Endothelial cell of umbilical vein (primary cell): Measurements from ENCODE around the gene TP53TG5. TPM values are rescaled to one million over a fixed set of nuclear protein-coding genes. Genes with fewer than 3 reads are reported as not detected.

Experiments
- BruUV-seq: library from RNA; stranded (reverse); fragments of 400-500 nt; replicated peaks from 2 replicates; lab custom pipeline; 2021; lab: Mats Ljungman, UMichigan
- CTCF ChIA-PET: fragments of 300-600, 350-600 bp; sonication (Branson Sonifier 250); formaldehyde crosslinking; loops from one replicate; lab custom pipeline; 2021; ENCODE audit warnings: antibody characterized with exemption, inconsistent platforms; lab: Charles Lee
- POLR2A ChIA-PET: fragments of 300-600, 350-600 bp; sonication (Branson Sonifier 250); formaldehyde crosslinking; loops from one replicate; lab custom pipeline; 2021; ENCODE audit warnings: antibody characterized with exemption, inconsistent platforms; lab: Charles Lee
- DNase-seq: peaks from one replicate; pipeline ENCODE4 v3.0.0-alpha.2; 2011; ENCODE audit warnings: low read depth, low spot score
- FAIRE-seq: peaks from 2 replicates; lab custom pipeline; 2011; peaks lifted over from hg19 to GRCh38; lab: Jason Lieb, UNC
- H2AFZ ChIP-seq: 2 replicates; pipeline ENCODE4 v1.6.0; 2012; ENCODE audit warnings: low read depth, low read length, control low read depth, inconsistent platforms
- H3K27ac ChIP-seq: 2 replicates; pipeline ENCODE4 v1.5.1; 2011; ENCODE audit warnings: low read depth, mild to moderate bottlenecking, control low read depth, low read length, moderate library complexity; ENCODE audit not compliant: insufficient read depth
- H3K27me3 ChIP-seq, 2 experiments: 2 replicates each; pipeline versions ENCODE4 v1.6.0 to v1.6.1; 2011; ENCODE audit warnings: low read length in 2 of 2, mixed read lengths in 1 of 2; ENCODE audit not compliant: control insufficient read depth in 2 of 2, insufficient read depth in 2 of 2
- H3K36me3 ChIP-seq, 2 experiments: 2 replicates in 1 of 2; 3 replicates in 1 of 2; pipeline ENCODE4 v1.5.1; 2011; ENCODE audit warnings: low read length in 2 of 2, mild to moderate bottlenecking in 1 of 2, moderate library complexity in 1 of 2; ENCODE audit not compliant: control insufficient read depth in 2 of 2, insufficient read depth in 2 of 2; ENCODE audit errors: extremely low read depth in 1 of 2
- H3K4me1 ChIP-seq: 3 replicates; pipeline ENCODE4 v1.5.1; 2011; ENCODE audit warnings: mild to moderate bottlenecking, low read length; ENCODE audit not compliant: control insufficient read depth, insufficient read depth; ENCODE audit errors: extremely low read depth
- H3K4me2 ChIP-seq: 2 replicates; pipeline ENCODE4 v1.6.1; 2011; ENCODE audit warnings: low read length, control low read depth, mixed read lengths; ENCODE audit not compliant: insufficient read depth
- H3K4me3 ChIP-seq, 3 experiments: fragments of 200-600 bp in 1 of 3; sonication (generic), shearing (Covaris generic) in 1 of 3; replicated peaks in 1 of 3; 2 replicates each; pipeline ENCODE4 v1.5.1; 2011 to 2016; ENCODE audit warnings: control low read depth in 3 of 3, low read length in 3 of 3, mild to moderate bottlenecking in 2 of 3, inconsistent platforms in 1 of 3, low read depth in 1 of 3, moderate library complexity in 1 of 3; ENCODE audit not compliant: insufficient read depth in 1 of 3
- H3K79me2 ChIP-seq: 2 replicates; pipeline ENCODE4 v1.6.0; 2012; ENCODE audit warnings: low read length, inconsistent platforms; ENCODE audit not compliant: control insufficient read depth, insufficient read depth
- H3K9ac ChIP-seq: replicated peaks from 2 replicates; pipeline ENCODE3; 2011; ENCODE audit warnings: low read length, control low read depth; ENCODE audit not compliant: insufficient read depth; ENCODE audit errors: extremely low read depth
- H3K9me1 ChIP-seq: replicated peaks from 3 replicates; pipeline ENCODE4 v1.6.0; 2011; ENCODE audit warnings: mild to moderate bottlenecking, low read length; ENCODE audit not compliant: control insufficient read depth, insufficient read depth; ENCODE audit errors: extremely low read depth
- H3K9me3 ChIP-seq: replicated peaks from 2 replicates; pipeline ENCODE4 v1.5.1; 2012; ENCODE audit warnings: low read length, inconsistent platforms; ENCODE audit not compliant: control insufficient read depth, insufficient read depth
- H4K20me1 ChIP-seq: replicated peaks from 2 replicates; pipeline ENCODE3; 2011; ENCODE audit warnings: mild to moderate bottlenecking, low read length; ENCODE audit not compliant: control insufficient read depth, insufficient read depth; ENCODE audit errors: extremely low read depth
- CTCF ChIP-seq, 2 donors: IDR thresholded peaks; 1 replicate in 1 of 2; 2 replicates in 1 of 2; pipeline ENCODE4 v1.5.1; 2011; ENCODE audit warnings: low read length in 2 of 2, mild to moderate bottlenecking in 2 of 2, moderate library complexity in 2 of 2, control low read depth in 1 of 2, inconsistent platforms in 1 of 2, low read depth in 1 of 2; ENCODE audit not compliant: insufficient read depth in 1 of 2; ENCODE audit errors: extremely low read depth in 1 of 2
- JUN ChIP-seq: IDR thresholded peaks from 2 replicates; pipeline ENCODE4 v1.6.1; 2011; ENCODE audit warnings: borderline replicate concordance, low read depth; ENCODE audit not compliant: insufficient read length, insufficient read depth
- dilution Hi-C: fragments of 300-500 bp; cut with MboI; formaldehyde crosslinking; loops from one replicate; pipeline ENCODE4 v1.15.0; 2019; ENCODE audit warnings: low sequenced_read_pairs; ENCODE audit not compliant: extremely low pct_ligation_motif_present
- intact Hi-C: fragments of 100-400 bp; cut with micrococcal nuclease; formaldehyde crosslinking; loops from one replicate; pipeline ENCODE4 v1.10.0; 2022
- microRNA-seq: library from miRNA; unstranded; fragments of <30 nt; microRNA quantifications from one replicate; pipeline ENCODE4 v1.2.0, GENCODE V29; 2021; ENCODE audit warnings: borderline number of aligned reads, borderline replicate concordance
- polyA plus RNA-seq, 4 experiments: library from polyadenylated mRNA; depleted of rRNA in 3 of 4; stranded (reverse) in 3 of 4; unstranded in 1 of 4; fragments of >200 nt; gene quantifications; 2 replicates each; pipeline versions ENCODE4 v1.2.1 to v1.2.3, GENCODE V29; 2011 to 2012; ENCODE audit warnings: missing spikeins in 1 of 4
- small RNA-seq: library from RNA; depleted of rRNA; stranded (forward); fragments of <200 nt; gene quantifications from one replicate; pipeline ENCODE3, GENCODE V24; 2012; ENCODE audit warnings: low replicate concordance, low read depth; ENCODE audit not compliant: insufficient read depth, insufficient read length
- total RNA-seq: library from RNA; stranded (reverse); gene quantifications from 2 replicates; pipeline ENCODE4 v1.2.3, GENCODE V29; 2021

The TP53TG5 gene
- total and polyA plus RNA-seq, 2 donors (not counting 3 experiments of a cell fraction or from before 2014, with no cell fraction given): not detected

GRCh38 chr20:45322952-45323383, 55.2 kb downstream of the TP53TG5 start:
- H3K9me1 ChIP-seq: no peaks in the 10 kb centered on the region
- TF ChIP-seq CTCF (IDR thresholded peaks at IDR 0.05; ENCODE audit: extremely low read depth in 1 of 2, insufficient read depth in 1 of 2, low read depth in 1 of 2, low read length in 2 of 2): peak in 1 of 2 donors; percentile 15
- no peak for TF ChIP-seq JUN
- no peak overlapping the region for H2AFZ ChIP-seq
- peaks cover 0 to 3% of the 10 kb centered on the region in 2 experiments for H3K36me3 ChIP-seq
- no peak overlapping the region for H3K9ac ChIP-seq
- DNase-seq (peak; percentile 41), FAIRE-seq (peak; percentile 8)
- no TSS peak for BruUV-seq
- no peak overlapping the region for H3K4me2 ChIP-seq
- ChIA-PET CTCF (interaction anchor here (0.8 to 15.2 kb wide), 22 partner anchors 10 to 448 kb away, joined by 3 to 389 read pairs (median 4); partner anchors contain the start of gene SYS1), POLR2A (interaction anchor here (0.5 to 0.9 kb wide), 2 partner anchors 18 to 24 kb away, joined by 5 to 6 read pairs; no protein-coding TSS in a partner anchor)
- H3K27me3 ChIP-seq: peaks cover 2% of the 10 kb centered on the region in 2 experiments
- no peaks in the 10 kb centered on the region for H3K9me3 ChIP-seq
- H3K4me1 ChIP-seq: no peaks in the 10 kb centered on the region
- H3K27ac ChIP-seq: no peak overlapping the region
- intact Hi-C loops: loop anchor here (1.0 kb wide), 2 partner anchors 113 to 127 kb away; no protein-coding TSS in a partner anchor
- no peaks in the 10 kb centered on the region for H4K20me1 ChIP-seq
- no peak overlapping the region for H3K4me3 ChIP-seq
- H3K79me2 ChIP-seq: no peaks in the 10 kb centered on the region
- dilution Hi-C loops: no loop called here

Small RNA genes within 50 kb of the gene (microRNA-seq; reads per million reads assigned to microRNA genes)
- not detected for gene MIR6812

Small RNA genes within 50 kb of the gene (small RNA-seq; reads per million reads assigned to genes)
- not detected for gene MIR6812

Other genes with a start within 250 kb of the TP53TG5 start
- gene PI3, start 203.4 kb downstream of the TP53TG5 start, total RNA-seq: not detected in 2 replicates
- gene PI3, start 203.4 kb downstream of the TP53TG5 start, polyA plus RNA-seq: not detected in 2 replicates
- gene SEMG1, start 171.3 kb downstream of the TP53TG5 start, total RNA-seq: not detected in 2 replicates
- not detected in 2 replicates for gene SEMG1, start 171.3 kb downstream of the TP53TG5 start, polyA plus RNA-seq
- not detected in 2 replicates for gene SEMG2, start 157.0 kb downstream of the TP53TG5 start, total RNA-seq
- not detected in 2 replicates for gene SEMG2, start 157.0 kb downstream of the TP53TG5 start, polyA plus RNA-seq
- not detected in 2 replicates for gene SLPI, start 123.8 kb downstream of the TP53TG5 start, total RNA-seq
- gene SLPI, start 123.8 kb downstream of the TP53TG5 start, polyA plus RNA-seq: not detected in 2 replicates
- not detected in 2 replicates for gene RBPJL, start 71.5 kb downstream of the TP53TG5 start, total RNA-seq
- not detected in 2 replicates for gene RBPJL, start 71.5 kb downstream of the TP53TG5 start, polyA plus RNA-seq
- gene MATN4, start 70.0 kb downstream of the TP53TG5 start, total RNA-seq: 0.14 TPM in 1 of 2 replicates, not detected in the other
- 0.10 and 0.11 TPM in 2 replicates for gene MATN4, start 70.0 kb downstream of the TP53TG5 start, polyA plus RNA-seq
- 28.7 and 32.0 TPM in 2 replicates for gene SDC4, start 29.9 kb downstream of the TP53TG5 start, total RNA-seq
- 23.1 and 26.3 TPM in 2 replicates for gene SDC4, start 29.9 kb downstream of the TP53TG5 start, polyA plus RNA-seq
- gene SYS1, start 15.2 kb downstream of the TP53TG5 start, total RNA-seq: 22.3 and 27.4 TPM in 2 replicates
- gene SYS1, start 15.2 kb downstream of the TP53TG5 start, polyA plus RNA-seq: 79.6 and 91.8 TPM in 2 replicates
- gene DBNDD2, start 30.0 kb upstream of the TP53TG5 start, total RNA-seq: 15.6 and 16.3 TPM in 2 replicates
- 27.9 and 28.7 TPM in 2 replicates for gene DBNDD2, start 30.0 kb upstream of the TP53TG5 start, polyA plus RNA-seq
- 92.7 and 96.8 TPM in 2 replicates for gene PIGT, start 37.8 kb upstream of the TP53TG5 start, total RNA-seq
- 143 and 162 TPM in 2 replicates for gene PIGT, start 37.8 kb upstream of the TP53TG5 start, polyA plus RNA-seq
- not detected in 2 replicates for gene WFDC2, start 91.4 kb upstream of the TP53TG5 start, total RNA-seq
- 0.22 TPM in 1 of 2 replicates, not detected in the other for gene WFDC2, start 91.4 kb upstream of the TP53TG5 start, polyA plus RNA-seq
- not detected in 2 replicates for gene SPINT3, start 137.3 kb upstream of the TP53TG5 start, total RNA-seq
- not detected in 2 replicates for gene SPINT3, start 137.3 kb upstream of the TP53TG5 start, polyA plus RNA-seq
- gene WFDC6, start 161.2 kb upstream of the TP53TG5 start, total RNA-seq: not detected in 2 replicates
- not detected in 2 replicates for gene WFDC6, start 161.2 kb upstream of the TP53TG5 start, polyA plus RNA-seq
- gene EPPIN, start 169.1 kb upstream of the TP53TG5 start, total RNA-seq: not detected in 2 replicates
- gene EPPIN, start 169.1 kb upstream of the TP53TG5 start, polyA plus RNA-seq: not detected in 2 replicates
- not detected in 2 replicates for gene WFDC8, start 201.0 kb upstream of the TP53TG5 start, total RNA-seq
- gene WFDC8, start 201.0 kb upstream of the TP53TG5 start, polyA plus RNA-seq: not detected in 2 replicates